ENCODE results near the gene SUPT20HL2.
"Not testable (repeated sequence)": the region's sequence is repeated elsewhere in the genome, so short reads cannot be mapped to it uniquely, and the experiment has no call there.

GRCh38 chrX:24362089-24362745 lies 48.3 kb upstream of the SUPT20HL2 start:
- TF ChIP-seq EZH2phosphoT487 (IDR thresholded peaks at IDR 0.05; ENCODE audit: insufficient read depth, low read depth); EZH2 (IDR thresholded peaks at IDR 0.05; ENCODE audit: insufficient read depth, poor library complexity, severe bottlenecking): not testable (repeated sequence)

Data from GM23248 (cell line).